ENCODE data around the gene ATG2B.

Gene ATG2B

GRCh38 chr14:96309133-96309895 is 53.8 kb downstream of the ATG2B start:
- no peak for DNase-seq

DNA sequence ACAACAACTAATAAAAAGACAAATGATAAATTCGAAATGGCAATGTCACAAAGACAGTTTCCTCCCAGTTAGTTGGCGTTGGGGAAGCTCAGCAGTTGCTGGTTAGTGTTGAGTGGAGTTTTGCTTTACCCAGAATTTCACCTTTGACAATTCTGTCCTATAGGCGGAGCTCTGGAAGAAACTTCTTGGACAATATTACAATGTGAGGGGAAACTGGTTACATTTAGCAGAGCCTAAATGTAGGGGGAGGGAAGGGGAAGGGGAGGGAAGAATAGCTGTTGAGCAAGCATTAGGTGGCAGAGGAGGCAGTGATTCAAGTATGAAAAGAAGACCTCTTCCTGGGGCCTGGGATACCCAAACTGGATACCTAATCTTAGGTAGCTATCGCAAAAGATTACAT is 55.7 kb downstream of the ATG2B start:
- no peak for DNase-seq

DNA sequence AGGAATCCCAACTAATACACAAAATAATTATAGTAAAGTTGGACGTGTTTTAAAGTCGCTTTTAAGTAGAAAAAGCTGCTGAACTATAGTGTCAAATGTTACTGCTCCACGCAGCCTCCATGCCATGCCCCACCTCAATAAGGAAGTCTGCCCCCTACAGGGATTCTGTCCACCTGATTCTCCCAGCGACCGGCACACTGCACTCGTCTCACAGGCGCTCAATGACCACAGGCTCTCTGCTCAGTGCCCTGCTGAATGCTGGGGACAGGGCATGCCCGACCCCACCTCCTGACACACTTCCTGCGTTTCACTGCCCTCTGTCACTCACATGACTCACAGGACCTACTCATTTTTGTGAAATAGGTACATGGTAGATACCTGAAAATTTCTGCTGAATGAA is 58.2 kb downstream of the ATG2B start:
- no peak for DNase-seq

DNA sequence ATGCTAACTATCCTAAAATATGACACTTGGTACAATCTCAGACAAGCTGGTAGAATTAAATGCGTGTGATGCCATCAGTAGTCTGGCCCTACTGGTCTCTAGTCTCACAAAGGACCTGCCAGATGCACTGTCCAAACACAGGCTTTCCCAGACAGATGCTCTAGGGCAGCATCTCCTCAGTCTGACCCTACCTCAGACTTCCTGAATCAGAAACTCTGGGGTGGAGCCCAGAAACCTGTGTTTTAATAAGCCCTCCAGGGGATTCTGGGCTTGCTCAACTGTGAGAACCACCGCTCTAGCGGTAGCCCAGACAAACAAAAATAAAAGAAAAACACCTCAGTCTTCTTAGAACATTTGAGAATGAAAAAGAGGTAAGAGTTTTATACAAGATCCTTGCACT is 59.2 kb downstream of the ATG2B start:
- no peak for DNase-seq

DNA sequence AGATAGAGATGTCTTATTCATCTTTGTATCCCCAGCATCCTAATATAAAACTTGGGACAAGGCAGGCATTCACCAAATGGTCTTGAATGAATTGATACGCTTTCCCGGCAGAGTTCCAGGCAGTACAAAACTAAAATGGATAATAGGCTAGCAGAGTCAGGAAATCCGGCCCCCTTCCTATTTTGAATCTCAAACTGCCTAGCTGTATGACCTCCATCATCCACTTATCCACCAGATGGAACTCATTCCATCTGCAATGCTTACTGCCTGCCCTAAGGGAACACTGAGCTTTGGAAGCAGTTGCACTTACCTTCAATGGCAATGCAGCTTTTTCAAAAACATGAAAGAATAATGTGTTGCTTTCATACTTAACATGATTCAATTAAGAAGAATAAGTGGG is 63.7 kb downstream of the ATG2B start:
- DNase-seq, result no peak

DNA sequence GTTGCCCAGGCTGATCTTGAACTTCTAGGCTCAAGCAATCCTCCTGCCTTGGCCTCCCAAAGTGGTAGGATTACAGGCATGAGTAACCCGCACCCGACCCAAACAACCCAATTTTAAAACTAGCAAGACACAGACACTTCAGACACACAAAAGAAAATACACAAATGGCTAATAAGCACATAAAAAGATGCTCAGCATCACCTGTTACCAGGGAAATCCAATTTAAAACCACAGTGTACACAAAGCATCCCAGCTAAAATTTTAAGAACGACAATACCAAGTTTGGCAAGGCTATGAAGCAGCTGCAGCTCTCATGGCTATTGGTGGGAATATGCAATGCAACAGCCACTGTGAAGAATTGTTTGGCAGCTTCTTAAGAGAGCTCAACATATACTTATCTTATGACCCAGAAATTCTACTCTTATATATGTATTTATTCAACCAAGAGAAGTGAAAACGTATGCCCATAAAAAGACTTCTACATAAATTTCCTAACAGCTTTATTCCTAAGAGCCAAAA is 65.1 kb downstream of the ATG2B start:
- no peak for DNase-seq

DNA sequence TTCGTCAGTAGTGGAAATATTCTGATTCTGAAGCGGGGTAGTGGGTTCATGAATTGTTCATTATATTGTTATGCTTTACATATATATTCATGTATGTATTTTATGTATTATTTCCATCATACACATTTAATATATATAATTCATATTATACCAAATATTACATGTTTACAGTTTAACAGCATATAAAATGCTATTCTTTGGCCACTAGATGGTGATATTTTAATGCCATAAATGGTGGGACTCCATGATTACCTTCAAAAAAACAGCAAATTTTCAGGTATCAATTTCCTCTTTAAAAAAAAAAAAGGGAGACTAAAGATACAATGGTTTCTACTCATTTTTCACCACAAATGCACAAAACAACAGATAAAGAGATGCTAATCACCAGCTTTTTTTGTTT is 66.1 kb downstream of the ATG2B start:
- no peak for DNase-seq

DNA sequence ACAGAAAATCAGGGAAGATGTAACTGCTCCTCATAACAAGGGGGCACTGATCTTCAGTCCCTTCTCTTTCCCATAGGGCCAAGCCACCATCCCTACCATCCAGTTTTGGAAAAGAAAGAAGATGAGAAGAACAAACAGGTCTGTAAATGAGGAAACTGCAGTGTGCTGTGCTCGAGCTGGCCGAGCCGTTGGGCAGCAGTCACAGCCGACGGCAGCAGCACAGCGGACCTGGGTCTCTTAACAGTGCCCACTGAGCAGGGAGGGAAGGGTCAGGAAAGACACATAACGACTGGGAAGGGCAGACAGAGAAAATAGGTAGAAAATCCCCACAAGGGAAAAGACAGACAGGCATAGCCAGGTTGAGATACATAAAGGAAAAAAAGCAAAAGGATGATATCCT is 68.9 kb downstream of the ATG2B start:
- no peak for DNase-seq

DNA sequence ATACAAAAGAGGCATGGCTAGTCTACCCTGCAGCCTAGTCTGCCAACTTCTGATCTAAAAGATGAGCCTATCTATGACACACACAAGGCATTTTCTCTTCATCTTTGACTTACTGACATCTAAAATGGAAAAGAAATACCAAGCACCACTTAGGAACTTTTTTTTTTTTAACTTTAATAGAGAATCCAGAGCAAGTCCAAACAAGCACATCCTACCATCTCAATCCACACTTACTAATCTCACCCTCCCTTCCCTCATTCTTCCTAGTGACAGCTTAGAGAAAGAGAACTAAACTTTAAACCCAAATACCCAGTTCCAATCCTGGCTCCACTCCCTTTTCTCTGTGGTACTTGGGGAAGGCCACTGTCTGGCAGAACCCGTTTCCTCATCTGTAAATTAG is 75.3 kb downstream of the ATG2B start:
- no peak for DNase-seq

- DNase-seq, result no peak
These were observed 76.9 kb downstream of the ATG2B start for GRCh38 chr14:96286251-96286650.

DNA sequence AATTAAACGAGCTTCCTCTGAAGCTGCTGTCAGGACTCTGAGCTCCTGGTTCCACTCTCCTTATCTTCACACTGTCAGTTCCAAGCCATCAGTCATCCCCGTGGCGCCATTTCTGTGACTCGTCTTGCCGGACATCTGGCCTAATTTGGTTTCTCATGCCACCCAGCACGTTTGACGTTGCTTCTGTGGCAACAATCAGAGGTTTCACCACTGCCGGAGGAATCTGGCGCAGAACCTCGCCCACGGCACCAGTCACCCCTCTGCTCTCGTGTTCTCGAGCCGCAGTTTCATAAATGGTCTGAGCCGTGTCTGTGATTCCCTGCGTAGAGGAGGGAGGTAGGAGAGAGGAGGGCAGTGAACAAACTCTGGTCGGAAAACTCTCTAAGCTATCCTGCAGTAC is 77.5 kb downstream of the ATG2B start:
- DNase-seq, result no peak

DNA sequence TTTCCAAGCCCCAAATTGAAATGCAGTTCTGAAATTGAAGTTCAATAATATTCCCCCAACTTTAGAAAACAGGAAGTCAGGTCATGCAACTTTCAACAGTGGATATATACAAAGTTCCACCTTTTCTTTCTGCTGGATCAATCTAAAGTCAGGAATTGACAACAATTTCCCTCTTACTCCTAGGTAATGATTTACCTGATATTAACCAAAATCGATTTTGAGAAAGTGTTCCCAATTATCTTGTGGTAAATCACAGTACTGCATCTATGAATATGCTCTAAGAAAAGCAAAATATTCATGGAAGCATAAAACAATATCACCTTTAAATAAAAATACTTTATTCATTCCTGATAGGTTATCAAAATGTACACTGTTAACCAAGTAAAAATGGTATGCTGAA is 78.7 kb downstream of the ATG2B start:
- DNase-seq, result no peak

- DNase-seq, result no peak
These were observed 79.1 kb downstream of the ATG2B start for GRCh38 chr14:96284008-96284407.

- DNase-seq, result no peak
These were observed 81.7 kb downstream of the ATG2B start for GRCh38 chr14:96281486-96281885.

DNA sequence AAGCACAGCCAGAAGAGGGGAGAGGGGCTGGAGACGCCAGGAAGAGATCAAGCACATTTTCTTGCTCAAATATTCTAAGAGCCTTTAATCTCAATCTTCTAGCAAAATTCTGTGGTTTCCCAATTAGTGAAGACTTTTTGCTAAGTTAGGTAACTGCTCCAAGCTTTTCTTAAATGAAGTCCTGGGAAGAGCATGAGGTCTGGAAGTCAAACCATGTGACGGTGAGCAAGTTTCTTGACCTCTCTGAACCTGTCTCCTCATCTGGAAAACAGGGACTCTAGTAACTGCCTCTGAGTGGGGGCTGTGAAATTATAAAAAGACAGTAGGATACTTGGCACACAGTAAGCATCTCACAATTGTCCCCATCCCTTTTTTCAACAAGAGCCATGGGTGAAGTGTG is 83.0 kb downstream of the ATG2B start:
- no peak for DNase-seq

GRCh38 chr14:96279564-96279963 is 83.6 kb downstream of the ATG2B start:
- no peak for DNase-seq

GRCh38 chr14:96277890-96278289 is 85.3 kb downstream of the ATG2B start:
- no peak for DNase-seq

DNA sequence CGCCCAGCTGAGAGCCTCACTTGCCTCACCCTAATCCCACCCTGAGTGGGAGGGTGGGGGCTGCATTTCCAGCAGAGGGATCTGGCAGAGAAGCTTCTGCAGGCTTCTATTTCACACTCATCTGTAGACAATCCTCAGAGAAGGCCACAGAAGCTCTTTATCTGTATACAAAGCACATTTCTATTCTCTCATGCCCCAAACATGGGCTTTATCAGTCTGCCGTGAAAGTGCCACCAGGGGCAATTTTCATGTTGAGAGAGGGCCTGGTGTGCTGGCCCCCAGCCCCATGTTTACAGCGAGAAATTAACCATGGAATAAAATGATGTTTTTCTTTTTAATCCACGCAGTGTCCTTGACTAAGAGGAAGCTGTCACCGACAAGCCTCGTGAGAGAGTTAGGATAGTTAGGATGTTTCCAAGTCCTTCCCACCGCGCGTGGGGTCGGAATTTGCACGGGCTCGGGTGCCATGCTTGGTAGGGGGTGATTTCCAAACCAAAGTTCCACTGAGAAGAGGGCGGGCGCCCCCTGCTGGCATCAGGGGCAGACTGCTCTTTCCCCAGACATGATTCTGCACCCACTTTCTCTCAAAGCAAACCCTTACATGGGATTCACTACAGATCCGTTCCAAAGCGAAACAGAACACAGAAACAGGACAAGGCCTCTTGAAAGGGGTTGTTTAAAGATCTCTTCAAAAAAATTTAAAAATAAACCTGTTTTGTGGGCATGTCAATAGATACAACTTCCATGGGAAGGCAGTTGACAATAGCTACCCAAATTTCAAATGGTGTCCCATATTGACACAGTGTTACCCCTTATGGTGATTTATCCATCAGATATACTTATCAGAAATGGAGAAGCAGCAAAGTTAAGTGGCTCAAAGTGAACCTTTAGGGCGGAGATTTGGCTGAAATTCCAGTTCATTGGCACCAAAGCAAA is 87.7 kb downstream of the ATG2B start:
- DNase-seq, result peak; percentile 23 to 68 (median 48)

DNA sequence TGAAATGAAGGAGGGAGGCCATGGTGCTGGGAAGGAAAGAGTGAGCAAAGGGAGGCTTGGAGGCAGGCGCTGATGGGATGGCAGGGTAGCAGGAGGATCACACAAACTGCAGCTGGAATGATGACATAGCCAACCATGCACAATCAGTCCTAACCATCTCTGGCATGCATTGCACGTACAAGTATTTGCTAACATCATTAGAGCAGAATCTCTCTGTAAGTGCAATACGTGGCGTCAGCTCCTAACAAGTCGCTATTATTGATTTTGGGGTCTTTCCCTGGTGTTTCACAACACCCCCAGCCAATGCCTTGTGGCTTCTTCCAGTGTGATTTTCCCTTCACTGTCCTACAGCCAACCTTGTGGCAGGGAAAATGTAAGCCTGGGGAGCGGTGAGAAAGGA is 88.6 kb downstream of the ATG2B start:
- no peak for DNase-seq

- DNase-seq, result no peak
These were observed 89.0 kb downstream of the ATG2B start for GRCh38 chr14:96274122-96274521.

DNA sequence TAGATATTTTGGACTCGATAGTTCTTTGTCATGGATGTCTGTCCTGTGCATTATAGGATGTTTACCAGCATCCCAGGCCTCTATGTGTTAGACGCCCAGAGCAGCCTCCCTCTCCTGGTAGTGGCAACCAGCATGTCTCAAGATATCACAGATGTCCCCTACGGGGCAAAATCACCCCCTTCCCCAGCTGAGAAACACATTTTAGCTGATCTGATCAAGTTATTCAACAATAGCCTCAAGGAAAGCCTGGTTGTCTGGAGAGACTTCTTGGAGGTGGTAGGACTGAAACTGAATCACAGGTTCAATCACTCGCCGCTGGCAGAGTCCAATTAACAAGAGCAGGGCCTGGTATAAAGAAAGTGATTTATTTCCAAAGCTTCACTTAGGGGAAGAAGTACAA is 89.5 kb downstream of the ATG2B start:
- DNase-seq, result no peak

DNA sequence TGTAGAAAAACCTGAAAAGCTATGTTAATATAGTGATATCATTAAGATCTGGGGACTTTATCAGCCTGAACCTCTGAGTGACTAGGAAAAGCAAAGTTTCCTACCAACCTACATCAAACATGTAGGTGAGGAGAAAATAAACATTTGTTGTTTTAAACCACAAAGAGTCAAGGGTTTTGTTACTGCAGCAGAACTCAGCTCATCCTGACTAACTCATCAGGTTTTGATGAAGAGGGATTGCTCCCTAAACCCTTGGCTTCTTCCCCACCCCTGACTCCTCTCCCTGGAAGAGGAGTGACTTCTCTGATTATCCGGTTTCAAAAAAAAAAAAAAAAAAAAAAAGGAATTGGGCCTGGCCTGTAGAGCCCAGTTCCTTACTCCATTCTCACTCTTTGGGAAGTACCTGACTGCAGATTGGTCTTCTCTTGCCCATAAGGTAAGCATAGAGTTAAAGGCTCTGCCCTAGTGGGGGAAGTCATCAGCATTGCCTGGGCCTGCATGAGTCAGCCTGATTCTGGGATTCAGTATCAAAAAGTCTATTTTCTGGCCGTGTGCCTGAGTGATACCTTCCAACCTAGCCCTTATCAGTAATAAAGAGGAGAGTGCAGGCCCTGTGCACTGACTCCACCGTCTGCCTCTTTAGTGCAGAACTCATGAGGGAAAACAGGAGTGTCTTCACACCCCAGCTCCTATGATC is 90.2 kb downstream of the ATG2B start:
- no peak for DNase-seq

- no peak for DNase-seq
These were observed 91.7 kb downstream of the ATG2B start for GRCh38 chr14:96271421-96271762.

Measured in T-helper 1 cell (primary cell).